PC-3 (cell line): ENCODE measurements around the gene TTI1.

Experiments used
- CTCF ChIP-seq: fragments of 300-600 bp; sonication (generic); conservative IDR thresholded peaks from 2 replicates; pipeline ENCODE4 v1.5.1; 2017; ENCODE audit warnings: antibody characterized with exemption, low read depth, mild to moderate bottlenecking, low read length
- EZH2phosphoT487 ChIP-seq: fragments of 300-600 bp; sonication (generic); IDR thresholded peaks from 2 replicates; pipeline ENCODE4 v1.6.1; 2018; ENCODE audit warnings: mild to moderate bottlenecking, antibody characterized with exemption, low read length, borderline replicate concordance

- TF ChIP-seq CTCF (no peak), EZH2phosphoT487 (no peak)
Measured at GRCh38 chr20:38034961-38035360, 1.7 kb upstream of the TTI1 start.
